Measurements from ENCODE around the gene DIP2A.

The DIP2A gene

DNA sequence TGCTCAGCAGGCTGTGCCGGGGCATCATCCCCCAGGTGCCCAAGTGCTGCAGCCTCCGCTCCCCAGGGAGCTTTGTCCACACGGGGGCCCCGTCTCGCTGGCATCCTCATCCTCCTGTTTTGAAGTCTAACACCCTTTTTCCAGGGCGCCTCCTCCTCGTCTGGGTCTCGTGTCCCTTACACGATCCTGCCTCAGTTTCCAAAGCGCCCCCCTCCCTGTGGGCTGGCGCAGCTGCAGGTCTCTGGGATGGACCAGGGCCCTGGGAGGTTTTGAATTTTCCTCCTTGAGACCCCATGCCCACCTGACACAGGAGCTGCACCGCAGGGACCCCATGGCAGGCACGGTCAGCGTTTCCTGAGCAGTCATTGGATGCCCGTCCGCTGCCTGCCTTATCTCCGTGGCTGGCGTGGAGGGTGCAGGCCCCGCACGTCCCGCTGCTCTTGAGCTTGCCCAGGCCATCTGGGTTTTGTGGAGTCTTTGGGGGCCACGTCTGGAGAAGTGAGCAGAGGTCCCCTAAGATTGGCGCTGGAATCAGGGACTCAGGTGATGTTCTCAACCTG lies 37.4 kb upstream of the DIP2A start:
- H3K27me3 ChIP-seq (ENCODE audit: insufficient read depth, low read depth) = no peaks in the 10 kb centered on the region
- no peak overlapping the region for H3K4me2 ChIP-seq
- no peak overlapping the region for H3K27ac ChIP-seq
- no peak overlapping the region for H3K4me3 ChIP-seq (IDR thresholded peaks at IDR 0.05; ENCODE audit: insufficient read depth, low read depth, low read length)
- no peaks in the 10 kb centered on the region for H3K4me1 ChIP-seq (ENCODE audit: low read depth, poor library complexity, severe bottlenecking)
- H2AFZ ChIP-seq (ENCODE audit: low read depth) = no peak overlapping the region
- no peaks in the 10 kb centered on the region for H3K79me2 ChIP-seq (ENCODE audit: insufficient read depth, low read depth)
- H3K36me3 ChIP-seq (ENCODE audit: insufficient read depth) = no peaks in the 10 kb centered on the region
- H3K9ac ChIP-seq = no peak overlapping the region
- TF ChIP-seq, protein P1, sequence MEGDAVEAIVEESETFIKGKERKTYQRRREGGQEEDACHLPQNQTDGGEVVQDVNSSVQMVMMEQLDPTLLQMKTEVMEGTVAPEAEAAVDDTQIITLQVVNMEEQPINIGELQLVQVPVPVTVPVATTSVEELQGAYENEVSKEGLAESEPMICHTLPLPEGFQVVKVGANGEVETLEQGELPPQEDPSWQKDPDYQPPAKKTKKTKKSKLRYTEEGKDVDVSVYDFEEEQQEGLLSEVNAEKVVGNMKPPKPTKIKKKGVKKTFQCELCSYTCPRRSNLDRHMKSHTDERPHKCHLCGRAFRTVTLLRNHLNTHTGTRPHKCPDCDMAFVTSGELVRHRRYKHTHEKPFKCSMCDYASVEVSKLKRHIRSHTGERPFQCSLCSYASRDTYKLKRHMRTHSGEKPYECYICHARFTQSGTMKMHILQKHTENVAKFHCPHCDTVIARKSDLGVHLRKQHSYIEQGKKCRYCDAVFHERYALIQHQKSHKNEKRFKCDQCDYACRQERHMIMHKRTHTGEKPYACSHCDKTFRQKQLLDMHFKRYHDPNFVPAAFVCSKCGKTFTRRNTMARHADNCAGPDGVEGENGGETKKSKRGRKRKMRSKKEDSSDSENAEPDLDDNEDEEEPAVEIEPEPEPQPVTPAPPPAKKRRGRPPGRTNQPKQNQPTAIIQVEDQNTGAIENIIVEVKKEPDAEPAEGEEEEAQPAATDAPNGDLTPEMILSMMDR (conservative IDR thresholded peaks at IDR 0.05; ENCODE audit: low read depth, low read length) = no peak
- H4K20me1 ChIP-seq (ENCODE audit: insufficient read depth) = no peaks in the 10 kb centered on the region

DNA sequence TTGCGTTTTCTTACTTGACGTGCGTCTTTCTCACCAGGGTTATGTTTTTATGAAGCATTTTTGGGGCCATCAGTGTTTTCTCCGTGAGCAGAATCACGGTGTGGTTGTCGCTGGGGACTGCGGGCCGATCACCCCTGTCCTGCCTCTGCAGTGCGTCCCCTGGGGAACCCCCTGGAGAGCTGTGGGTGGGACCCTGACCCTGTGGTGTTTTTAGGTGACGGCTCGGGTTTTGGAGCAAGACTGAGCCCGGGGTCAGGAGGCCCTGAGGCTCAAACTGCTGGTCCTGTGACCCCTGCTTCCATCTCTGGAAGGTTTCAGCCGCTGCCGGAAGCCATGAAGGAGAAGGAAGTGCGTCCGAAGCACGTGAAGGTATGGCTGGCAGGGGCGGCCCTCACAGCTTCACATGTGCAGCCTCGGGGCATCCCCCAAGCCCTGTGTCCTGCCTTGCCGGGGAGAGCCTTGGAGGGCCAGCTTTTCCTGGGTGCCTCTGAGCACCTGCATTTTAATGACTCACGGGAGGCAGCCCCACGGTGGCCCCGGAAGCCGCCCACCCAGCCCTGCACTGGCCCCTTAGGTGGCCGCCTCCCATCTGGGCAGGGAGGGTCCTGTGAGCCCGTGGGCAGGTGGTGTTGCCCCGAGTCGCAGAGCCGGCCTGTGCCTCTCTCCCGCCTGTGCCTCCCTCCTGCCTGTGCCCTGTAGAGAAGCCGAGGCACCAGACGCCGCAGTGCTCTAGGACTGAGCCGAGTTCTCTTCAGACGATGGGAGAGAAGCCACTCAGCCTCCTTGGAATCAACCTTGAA lies 36.7 kb upstream of the DIP2A start:
- Histone ChIP-seq H3K27ac (no peak overlapping the region), H3K4me3 (IDR thresholded peaks at IDR 0.05; ENCODE audit: insufficient read depth, low read depth, low read length) (no peak overlapping the region), H4K20me1 (ENCODE audit: insufficient read depth) (no peaks in the 10 kb centered on the region), H3K4me1 (ENCODE audit: low read depth, poor library complexity, severe bottlenecking) (no peaks in the 10 kb centered on the region), H3K36me3 (ENCODE audit: insufficient read depth) (no peaks in the 10 kb centered on the region), H2AFZ (ENCODE audit: low read depth) (no peak overlapping the region), H3K27me3 (ENCODE audit: insufficient read depth, low read depth) (no peaks in the 10 kb centered on the region), H3K4me2 (no peak overlapping the region), H3K9ac (no peak overlapping the region), H3K79me2 (ENCODE audit: insufficient read depth, low read depth) (no peaks in the 10 kb centered on the region)
- TF ChIP-seq, protein P1 (conservative IDR thresholded peaks at IDR 0.05; ENCODE audit: low read depth, low read length) = no peak

DNA sequence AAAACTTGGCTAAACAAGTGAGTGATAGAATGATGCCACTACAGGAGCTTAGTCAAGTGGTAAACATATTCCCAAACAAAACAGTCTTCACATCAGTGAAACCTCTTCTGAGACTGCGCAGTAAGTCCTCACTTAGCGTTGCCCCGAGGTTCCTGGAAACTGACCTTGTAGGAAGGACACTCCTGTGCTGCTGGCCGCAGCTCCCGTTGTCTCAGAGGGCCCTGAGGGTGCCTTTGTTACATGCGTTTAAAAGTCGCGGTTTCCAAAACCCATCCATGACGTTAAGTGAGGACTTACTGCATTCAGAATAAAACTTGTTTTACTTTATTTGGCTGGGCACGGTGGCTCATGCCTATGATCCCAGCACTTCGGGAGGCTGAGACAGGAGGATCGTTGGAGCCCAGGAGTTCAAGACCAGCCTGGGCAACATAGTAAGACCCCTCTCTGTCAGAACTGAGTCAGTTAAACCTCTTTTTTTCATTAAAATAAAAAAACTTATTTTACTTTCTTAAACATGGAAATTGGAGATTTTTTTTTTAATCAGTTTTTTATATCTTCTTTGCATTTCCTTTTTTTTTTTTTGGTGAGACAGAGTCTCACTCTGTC lies 36.0 kb upstream of the DIP2A start:
- Histone ChIP-seq H2AFZ (ENCODE audit: low read depth) (no peak overlapping the region), H3K4me1 (ENCODE audit: low read depth, poor library complexity, severe bottlenecking) (no peaks in the 10 kb centered on the region), H4K20me1 (ENCODE audit: insufficient read depth) (no peaks in the 10 kb centered on the region), H3K36me3 (ENCODE audit: insufficient read depth) (no peaks in the 10 kb centered on the region), H3K27me3 (ENCODE audit: insufficient read depth, low read depth) (no peaks in the 10 kb centered on the region), H3K79me2 (ENCODE audit: insufficient read depth, low read depth) (no peaks in the 10 kb centered on the region), H3K4me3 (IDR thresholded peaks at IDR 0.05; ENCODE audit: insufficient read depth, low read depth, low read length) (no peak overlapping the region), H3K4me2 (no peak overlapping the region), H3K9ac (no peak overlapping the region), H3K27ac (no peak overlapping the region)
- TF ChIP-seq, protein P1 (conservative IDR thresholded peaks at IDR 0.05; ENCODE audit: low read depth, low read length) = no peak

DNA sequence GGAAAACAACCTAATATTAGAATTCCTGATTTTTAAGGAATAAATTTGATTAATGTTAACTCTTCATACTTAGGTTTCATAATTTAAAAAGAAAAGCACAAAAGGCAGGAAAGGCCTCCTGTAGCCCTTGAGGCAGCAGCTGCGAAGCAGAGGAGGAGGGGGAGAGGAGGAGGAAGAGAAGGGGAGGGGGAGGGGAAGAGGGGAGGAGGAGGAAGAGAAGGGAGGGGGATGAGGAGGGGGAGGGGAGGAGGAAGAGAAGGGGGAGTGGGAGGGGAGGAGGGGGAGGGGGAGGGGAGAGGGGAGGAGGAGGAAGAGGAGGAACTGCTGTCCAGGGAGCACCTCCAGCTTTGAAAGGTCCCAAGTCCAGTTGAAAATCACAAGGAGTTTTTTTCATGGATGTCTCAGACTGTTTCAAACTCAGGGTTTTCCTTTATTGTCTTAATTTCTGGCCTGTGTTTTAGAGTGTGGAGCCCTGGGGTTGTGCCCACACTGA lies 35.1 kb upstream of the DIP2A start:
- Histone ChIP-seq H3K27ac (no peak overlapping the region), H3K27me3 (ENCODE audit: insufficient read depth, low read depth) (no peaks in the 10 kb centered on the region), H3K4me3 (IDR thresholded peaks at IDR 0.05; ENCODE audit: insufficient read depth, low read depth, low read length) (no peak overlapping the region), H3K4me1 (ENCODE audit: low read depth, poor library complexity, severe bottlenecking) (no peaks in the 10 kb centered on the region), H3K9ac (no peak overlapping the region), H2AFZ (ENCODE audit: low read depth) (no peak overlapping the region), H4K20me1 (ENCODE audit: insufficient read depth) (no peaks in the 10 kb centered on the region), H3K36me3 (ENCODE audit: insufficient read depth) (no peaks in the 10 kb centered on the region), H3K4me2 (no peak overlapping the region), H3K79me2 (ENCODE audit: insufficient read depth, low read depth) (no peaks in the 10 kb centered on the region)
- TF ChIP-seq, protein P1 (conservative IDR thresholded peaks at IDR 0.05; ENCODE audit: low read depth, low read length) = no peak
